GM18505 (cell line): Measurements from ENCODE around the gene ZNF616.

Experiments used
- ATAC-seq: cut with Tn5 transposase; IDR thresholded peaks from one replicate; pipeline ENCODE4 v1.9.1; 2021; ENCODE audit not compliant: unreplicated experiment
- POLR2A ChIP-seq: IDR thresholded peaks from 4 replicates; pipeline ENCODE4 v1.6.1; 2011; ENCODE audit warnings: borderline replicate concordance; ENCODE audit not compliant: insufficient read depth, insufficient read length; ENCODE audit errors: extremely low read depth

The ZNF616 gene

GRCh38 chr19:52094526-52095130, 45.1 kb downstream of the ZNF616 start:
- TF ChIP-seq POLR2A: no peak
- no peak for ATAC-seq

- TF ChIP-seq POLR2A: no peak
- ATAC-seq: no peak
Measured at GRCh38 chr19:52086481-52086880, 53.3 kb downstream of the ZNF616 start.

GRCh38 chr19:52070496-52070895, 69.2 kb downstream of the ZNF616 start:
- ATAC-seq: no peak
- no peak for TF ChIP-seq POLR2A

GRCh38 chr19:52069653-52070052, 70.1 kb downstream of the ZNF616 start:
- no peak for TF ChIP-seq POLR2A
- no peak for ATAC-seq

- ATAC-seq: no peak
- TF ChIP-seq POLR2A: no peak
Measured at GRCh38 chr19:52066258-52066863, 73.4 kb downstream of the ZNF616 start.

- TF ChIP-seq POLR2A: no peak
Measured at GRCh38 chr19:52065399-52065798, 74.3 kb downstream of the ZNF616 start.

More at GRCh38 chr19:52065399-52065798, 74.3 kb downstream of the ZNF616 start:
- no peak for ATAC-seq
